ENCODE data around the gene AUTS2.
"Not testable (repeated sequence)": the region's sequence is repeated elsewhere in the genome, so short reads cannot be mapped to it uniquely, and the experiment has no call there.

AUTS2 gene

GRCh38 chr7:70579397-70580097 lies 981.3 kb downstream of the AUTS2 start:
- no peak for DNase-seq

DNA sequence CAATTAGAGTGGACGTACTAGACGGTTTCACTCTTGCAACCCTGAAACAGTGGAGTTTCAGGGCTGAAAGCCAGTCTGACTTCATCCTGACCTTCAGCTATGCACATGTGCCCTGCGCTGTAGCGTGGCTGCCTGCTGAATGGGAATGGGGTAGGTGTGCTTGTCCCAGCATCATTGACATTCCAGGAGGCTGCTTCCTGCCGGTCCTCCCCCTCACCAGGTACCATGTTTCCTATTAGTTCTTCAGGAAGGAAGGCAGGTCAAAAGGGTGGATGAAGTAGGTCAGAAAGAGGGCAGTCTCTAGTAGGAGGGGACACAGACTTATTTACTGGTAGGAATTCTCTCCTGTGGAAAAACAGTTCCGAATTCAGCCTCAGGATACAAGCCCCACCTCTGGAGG lies 981.9 kb downstream of the AUTS2 start:
- no peak for DNase-seq

GRCh38 chr7:70582927-70583895 lies 984.9 kb downstream of the AUTS2 start:
- DNase-seq, result no peak

GRCh38 chr7:70583965-70584883 lies 985.9 kb downstream of the AUTS2 start:
- DNase-seq, result no peak

- no peak for DNase-seq
These were observed 986.8 kb downstream of the AUTS2 start for GRCh38 chr7:70585071-70585470.

- no peak for DNase-seq
These were observed 988.5 kb downstream of the AUTS2 start for GRCh38 chr7:70586822-70587221.

GRCh38 chr7:70587739-70588138 lies 989.5 kb downstream of the AUTS2 start:
- DNase-seq, result no peak

GRCh38 chr7:70588191-70588921 lies 990.1 kb downstream of the AUTS2 start:
- no peak for DNase-seq

DNA sequence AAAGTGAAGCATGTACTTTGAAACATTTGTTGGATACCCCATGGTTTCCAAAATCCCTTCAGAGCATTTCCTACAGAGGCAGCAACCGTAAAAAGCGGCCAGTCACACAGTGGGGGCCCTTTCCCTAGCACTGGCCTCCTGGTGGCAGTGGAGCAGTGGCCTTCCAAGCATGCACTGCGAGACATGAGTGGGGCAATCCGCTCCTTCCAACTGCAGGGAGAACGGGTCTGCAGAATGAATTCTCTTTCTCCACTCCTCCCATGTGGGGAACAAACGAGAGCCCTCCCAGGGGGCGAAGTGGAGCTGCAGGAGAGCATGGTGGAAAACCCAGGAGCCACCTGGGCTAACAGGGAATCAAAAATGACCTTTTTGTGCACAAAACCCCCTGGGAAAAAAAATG lies 990.7 kb downstream of the AUTS2 start:
- DNase-seq, result no peak

DNA sequence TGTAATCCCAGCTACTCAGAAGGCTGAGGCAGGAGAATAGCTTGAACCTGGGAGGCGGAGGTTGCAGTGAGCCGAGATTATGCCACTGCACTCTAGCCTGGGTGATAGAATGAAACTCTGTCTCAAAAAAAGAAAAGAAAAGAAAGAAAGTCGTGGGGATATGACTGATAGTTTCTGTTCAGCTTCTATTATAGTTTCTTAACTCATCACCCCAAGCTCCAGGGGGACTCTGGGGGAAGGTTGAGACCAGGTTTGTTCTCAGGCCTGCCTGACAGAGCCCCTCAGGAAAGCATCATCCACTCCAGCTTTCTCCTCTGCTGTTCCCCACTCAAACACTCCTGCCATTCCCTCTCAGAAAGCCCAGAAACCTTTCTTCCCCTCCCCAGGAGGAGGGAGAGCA lies 991.3 kb downstream of the AUTS2 start:
- DNase-seq, result no peak

GRCh38 chr7:70590126-70590854 lies 992.0 kb downstream of the AUTS2 start:
- DNase-seq, result no peak

- no peak for DNase-seq
These were observed 993.4 kb downstream of the AUTS2 start for GRCh38 chr7:70591643-70592042.

- no peak for DNase-seq
These were observed 993.9 kb downstream of the AUTS2 start for GRCh38 chr7:70592171-70592570.

DNA sequence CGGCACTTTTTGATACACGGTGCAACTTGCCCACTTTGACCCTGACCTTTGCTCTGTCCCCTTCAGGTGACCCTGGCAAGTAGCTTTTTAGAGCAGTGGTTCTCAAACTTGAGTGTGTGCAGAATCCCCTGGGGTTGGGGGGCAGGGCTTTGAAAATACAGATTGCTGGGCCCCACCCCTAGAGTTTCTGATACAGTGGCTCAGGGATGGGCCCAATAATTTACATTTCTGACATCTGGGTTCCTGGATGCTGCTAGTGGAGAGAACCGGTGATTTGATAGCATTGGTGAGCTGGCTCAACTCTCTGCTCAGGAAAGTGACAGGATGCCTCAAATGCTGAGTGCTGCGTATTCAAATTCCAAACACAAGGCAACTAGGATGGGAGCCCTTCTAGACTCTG lies 995.9 kb downstream of the AUTS2 start:
- no peak for DNase-seq

DNA sequence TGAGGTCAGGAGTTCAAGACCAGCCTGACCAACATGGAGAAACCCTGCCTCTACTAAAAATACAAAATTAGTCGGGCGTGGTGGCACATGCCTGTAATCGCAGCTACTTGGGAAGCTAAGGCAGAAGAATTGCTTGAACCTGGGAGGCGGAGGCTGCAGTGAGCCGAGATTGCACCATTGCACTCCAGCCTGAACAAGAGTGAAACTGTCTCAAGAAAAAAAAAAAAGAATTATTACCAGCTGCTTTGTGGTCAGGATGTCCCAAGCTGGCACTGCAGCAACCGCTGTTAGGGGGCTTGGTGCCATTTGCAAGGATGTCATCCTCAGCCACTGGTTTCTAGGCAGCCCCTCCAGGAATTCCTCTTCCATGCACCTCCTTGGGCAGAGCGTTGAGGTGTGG lies 996.6 kb downstream of the AUTS2 start:
- not testable (repeated sequence) for DNase-seq

DNA sequence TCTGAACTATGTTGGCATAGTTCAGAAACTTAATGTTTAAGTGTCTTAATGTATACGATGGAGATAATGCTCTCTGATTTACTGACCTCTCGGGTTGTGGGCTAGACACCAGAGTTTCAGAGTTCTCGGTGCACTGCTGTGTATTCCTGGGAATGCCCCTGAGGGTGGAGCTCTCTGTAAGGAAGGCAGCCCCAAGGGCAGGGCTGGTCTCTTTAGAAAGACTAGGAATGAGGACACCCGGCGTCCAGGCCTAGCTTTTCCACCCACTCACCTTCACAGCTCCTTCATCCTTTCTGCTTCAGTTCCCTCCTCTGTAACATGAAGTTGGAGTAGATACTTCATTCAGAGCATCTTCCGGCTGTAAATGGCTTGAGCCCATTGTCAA lies 997.1 kb downstream of the AUTS2 start:
- DNase-seq, result no peak

GRCh38 chr7:70595755-70596597 lies 997.7 kb downstream of the AUTS2 start:
- peak; percentile 52 for DNase-seq

GRCh38 chr7:70596598-70596913 lies 998.3 kb downstream of the AUTS2 start:
- DNase-seq, result no peak

DNA sequence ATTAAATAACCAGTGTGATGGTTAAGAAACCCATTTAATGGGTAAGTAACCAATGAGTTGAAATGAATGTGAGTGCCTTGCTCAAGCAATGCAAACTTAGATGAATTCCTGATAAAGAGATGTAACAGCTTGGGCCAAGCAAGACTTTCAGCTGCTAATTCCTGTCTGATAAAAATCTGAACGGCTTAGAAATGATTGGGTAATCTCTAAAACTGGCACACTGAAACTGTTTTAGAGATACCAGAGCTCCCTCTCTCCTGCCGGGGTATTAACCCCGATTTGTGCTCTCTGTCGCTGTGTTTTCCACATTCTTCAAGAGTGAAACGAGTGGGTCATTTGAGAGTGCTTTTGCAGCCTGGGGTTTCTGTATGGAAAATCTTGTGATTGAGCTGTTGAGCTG lies 998.8 kb downstream of the AUTS2 start:
- no peak for DNase-seq

DNA sequence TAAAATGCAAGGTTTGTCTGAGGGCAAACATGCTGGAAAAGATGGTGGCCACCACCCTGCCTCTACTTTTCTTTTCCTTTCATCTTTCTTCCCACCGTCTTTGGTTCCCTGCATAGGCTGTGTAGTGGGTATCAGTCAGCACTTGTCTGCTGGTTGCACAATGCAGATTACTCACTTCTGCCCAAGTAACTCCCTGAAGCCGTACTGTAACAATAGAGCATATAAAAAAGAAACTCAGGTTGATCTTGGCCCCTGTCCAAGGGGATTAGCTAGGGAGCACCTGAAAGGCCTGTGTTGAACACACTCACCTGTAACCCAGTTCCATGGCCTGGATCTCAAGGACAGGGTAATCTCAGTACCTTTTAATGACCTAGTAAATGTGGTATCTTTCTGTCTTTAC lies 1000.7 kb downstream of the AUTS2 start:
- DNase-seq, result no peak

Data from activated CD8-positive, alpha-beta memory T cell treated with anti-CD3 and anti-CD28 coated beads, Interleukin-2, amount 50 U/mL, for 48 hours (primary cell).